ENCODE results near the gene NOP9.
"Not testable (repeated sequence)": the region's sequence is repeated elsewhere in the genome, so short reads cannot be mapped to it uniquely, and the experiment has no call there.

The NOP9 gene

GRCh38 chr14:24310646-24311604 is 11.3 kb downstream of the NOP9 start, which contains the start of gene LTB4R:
Gene LTB4R, plus strand, starts transcription at chr14:24311502. Its CDS starts 4,150 bp downstream, at chr14:24315652.
- DNase-seq, result no peak

- DNase-seq, result no peak
These were observed 12.4 kb downstream of the NOP9 start for GRCh38 chr14:24311837-24312615.

- DNase-seq, result no peak
These were observed 13.3 kb downstream of the NOP9 start for GRCh38 chr14:24312736-24313507.

GRCh38 chr14:24313913-24314312 is 14.3 kb downstream of the NOP9 start:
- no peak for DNase-seq

GRCh38 chr14:24314377-24315193 is 14.9 kb downstream of the NOP9 start:
- no peak for DNase-seq

- no peak for DNase-seq
These were observed 15.7 kb downstream of the NOP9 start for GRCh38 chr14:24315243-24315806.

GRCh38 chr14:24315807-24316596 is 16.4 kb downstream of the NOP9 start:
- DNase-seq, result no peak

- DNase-seq, result no peak
These were observed 16.9 kb downstream of the NOP9 start for GRCh38 chr14:24316597-24316950.

- no peak for DNase-seq
These were observed 17.7 kb downstream of the NOP9 start for GRCh38 chr14:24317141-24317928.

- no peak for DNase-seq
These were observed 21.7 kb downstream of the NOP9 start for GRCh38 chr14:24321212-24321975.

GRCh38 chr14:24322672-24323071 is 23.0 kb downstream of the NOP9 start:
- no peak for DNase-seq

- no peak for DNase-seq
These were observed 23.7 kb downstream of the NOP9 start for GRCh38 chr14:24323341-24323740.

GRCh38 chr14:24324024-24324423 is 24.4 kb downstream of the NOP9 start:
- DNase-seq, result no peak

- DNase-seq, result no peak
These were observed 25.4 kb downstream of the NOP9 start for GRCh38 chr14:24325041-24325530.

GRCh38 chr14:24325963-24326362 is 26.3 kb downstream of the NOP9 start:
- no peak for DNase-seq

- DNase-seq, result no peak
These were observed 27.7 kb downstream of the NOP9 start for GRCh38 chr14:24327303-24327702.

GRCh38 chr14:24327914-24328313 is 28.3 kb downstream of the NOP9 start:
- not testable (repeated sequence) for DNase-seq

GRCh38 chr14:24329073-24329663 is 29.5 kb downstream of the NOP9 start:
- no peak for DNase-seq

GRCh38 chr14:24329736-24330135 is 30.1 kb downstream of the NOP9 start:
- no peak for DNase-seq

All from NCI-H2227 treated with DMSO at 0.1 percent for 48 hours (cell line).